ENCODE measurements around the gene SH3TC2.

DNA sequence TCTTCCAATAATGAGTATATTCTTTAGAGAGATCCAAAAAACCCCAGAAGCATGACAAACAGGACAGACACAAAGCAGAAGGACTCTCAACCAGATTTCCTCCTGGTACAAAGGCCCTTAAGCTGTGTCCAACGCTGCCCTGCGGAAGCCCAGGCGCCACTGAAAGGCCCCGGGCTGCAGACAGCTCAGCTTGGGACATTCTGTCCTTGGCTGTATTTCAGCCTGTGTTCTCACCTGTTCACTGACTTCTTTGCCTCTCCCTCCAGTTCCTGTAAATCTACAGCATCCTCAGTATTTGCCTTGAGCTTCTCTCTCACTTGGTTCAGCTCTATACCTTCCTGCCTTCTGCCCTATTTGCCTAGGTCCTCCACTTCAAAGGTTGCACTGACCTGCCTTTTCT is 96.5 kb downstream of the SH3TC2 start:
- TF ChIP-seq, protein P1, sequence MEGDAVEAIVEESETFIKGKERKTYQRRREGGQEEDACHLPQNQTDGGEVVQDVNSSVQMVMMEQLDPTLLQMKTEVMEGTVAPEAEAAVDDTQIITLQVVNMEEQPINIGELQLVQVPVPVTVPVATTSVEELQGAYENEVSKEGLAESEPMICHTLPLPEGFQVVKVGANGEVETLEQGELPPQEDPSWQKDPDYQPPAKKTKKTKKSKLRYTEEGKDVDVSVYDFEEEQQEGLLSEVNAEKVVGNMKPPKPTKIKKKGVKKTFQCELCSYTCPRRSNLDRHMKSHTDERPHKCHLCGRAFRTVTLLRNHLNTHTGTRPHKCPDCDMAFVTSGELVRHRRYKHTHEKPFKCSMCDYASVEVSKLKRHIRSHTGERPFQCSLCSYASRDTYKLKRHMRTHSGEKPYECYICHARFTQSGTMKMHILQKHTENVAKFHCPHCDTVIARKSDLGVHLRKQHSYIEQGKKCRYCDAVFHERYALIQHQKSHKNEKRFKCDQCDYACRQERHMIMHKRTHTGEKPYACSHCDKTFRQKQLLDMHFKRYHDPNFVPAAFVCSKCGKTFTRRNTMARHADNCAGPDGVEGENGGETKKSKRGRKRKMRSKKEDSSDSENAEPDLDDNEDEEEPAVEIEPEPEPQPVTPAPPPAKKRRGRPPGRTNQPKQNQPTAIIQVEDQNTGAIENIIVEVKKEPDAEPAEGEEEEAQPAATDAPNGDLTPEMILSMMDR (conservative IDR thresholded peaks at IDR 0.05): no peak
- TF ChIP-seq ZFX (IDR thresholded peaks at IDR 0.05): no peak

Measured in C4-2B (cell line).